DMS114 treated with DMSO at 0.1 percent for 48 hours (cell line): ENCODE results near the gene TPM4.
"Not testable (repeated sequence)": the region's sequence is repeated elsewhere in the genome, so short reads cannot be mapped to it uniquely, and the experiment has no call there.

Experiments used
- DNase-seq: peaks from one replicate; lab custom pipeline; 2025; ENCODE audit not compliant: unreplicated experiment; lab: John Stamatoyannopoulos, UW

The TPM4 gene

GRCh38 chr19:16076154-16076957 lies at the start of gene TPM4:
Gene TPM4 (plus strand): TSS chr19:16076495. CDS start chr19:16076566, 71 bp downstream.
- DNase-seq: peak; percentile 86

- no peak for DNase-seq
Measured at GRCh38 chr19:16026756-16027155, 49.5 kb upstream of the TPM4 start.

GRCh38 chr19:16027528-16027927 lies 48.8 kb upstream of the TPM4 start:
- DNase-seq: no peak

GRCh38 chr19:16030155-16030554 lies 46.1 kb upstream of the TPM4 start:
- DNase-seq: not testable (repeated sequence)

GRCh38 chr19:16030964-16031871 lies 45.1 kb upstream of the TPM4 start:
- no peak for DNase-seq

GRCh38 chr19:16031872-16032200 lies 44.5 kb upstream of the TPM4 start:
- DNase-seq: no peak

GRCh38 chr19:16032509-16033135 lies 43.7 kb upstream of the TPM4 start:
- no peak for DNase-seq

GRCh38 chr19:16033136-16033530 lies 43.2 kb upstream of the TPM4 start:
- DNase-seq: no peak

- DNase-seq: no peak
Measured at GRCh38 chr19:16033721-16034120, 42.6 kb upstream of the TPM4 start.

- DNase-seq: no peak
Measured at GRCh38 chr19:16034180-16034579, 42.1 kb upstream of the TPM4 start.

- DNase-seq: no peak
Measured at GRCh38 chr19:16034958-16035560, 41.2 kb upstream of the TPM4 start.

- DNase-seq: no peak
Measured at GRCh38 chr19:16035601-16036297, 40.5 kb upstream of the TPM4 start.

- no peak for DNase-seq
Measured at GRCh38 chr19:16036397-16036925, 39.8 kb upstream of the TPM4 start.

GRCh38 chr19:16036941-16037340 lies 39.4 kb upstream of the TPM4 start:
- no peak for DNase-seq

GRCh38 chr19:16037424-16038195 lies 38.7 kb upstream of the TPM4 start:
- DNase-seq: no peak

GRCh38 chr19:16038196-16038695 lies 38.0 kb upstream of the TPM4 start:
- no peak for DNase-seq

GRCh38 chr19:16039081-16039480 lies 37.2 kb upstream of the TPM4 start:
- DNase-seq: no peak

GRCh38 chr19:16039545-16039944 lies 36.8 kb upstream of the TPM4 start:
- no peak for DNase-seq

GRCh38 chr19:16040642-16041041 lies 35.7 kb upstream of the TPM4 start:
- no peak for DNase-seq
